Activated naive CD8-positive, alpha-beta T cell treated with anti-CD3 and anti-CD28 coated beads for 36 hours (primary cell): ENCODE measurements around the gene S100A6. TPM values are rescaled to one million over a fixed set of nuclear protein-coding genes. Genes with fewer than 3 reads are reported as not detected.
"Not testable (repeated sequence)": the region's sequence is repeated elsewhere in the genome, so short reads cannot be mapped to it uniquely, and the experiment has no call there.

Experiments used
- DNase-seq: peaks from one replicate; pipeline ENCODE4 v3.0.0; 2021
- H3K27ac Mint-ChIP-seq: one replicate; pipeline ENCODE4 v1.8.0; 2022; ENCODE audit warnings: mild to moderate bottlenecking, moderate library complexity, mixed read lengths
- H3K27me3 Mint-ChIP-seq: one replicate; pipeline ENCODE4 v1.8.0; 2022; ENCODE audit warnings: mild to moderate bottlenecking, mixed read lengths
- H3K36me3 Mint-ChIP-seq: one replicate; pipeline ENCODE4 v1.8.0; 2021; ENCODE audit warnings: mild to moderate bottlenecking, mixed read lengths
- H3K4me1 Mint-ChIP-seq: one replicate; pipeline ENCODE4 v1.8.0; 2021; ENCODE audit warnings: mixed read lengths
- H3K4me3 Mint-ChIP-seq: one replicate; pipeline ENCODE4 v1.8.0; 2022; ENCODE audit warnings: mild to moderate bottlenecking, moderate library complexity, mixed read lengths
- H3K9me3 Mint-ChIP-seq: one replicate; pipeline ENCODE4 v1.8.0; 2022; ENCODE audit warnings: mixed read lengths
- total RNA-seq, 2 experiments: library from RNA; stranded (reverse); gene quantifications; one replicate each; pipeline ENCODE4 v1.2.3, GENCODE V29; 2021

Gene S100A6
- total RNA-seq, 2 experiments from 2014 or later = 144 to 155 TPM

GRCh38 chr1:153532769-153533599, 2.8 kb downstream of the S100A6 start:
- Mint-ChIP-seq H3K4me3 (peak overlapping the region; percentile 93), H3K9me3 (no peaks in the 10 kb centered on the region), H3K4me1 (peaks cover 56% of the 10 kb centered on the region), H3K36me3 (peaks cover 19% of the 10 kb centered on the region), H3K27ac (peak overlapping the region; percentile 90), H3K27me3 (no peaks in the 10 kb centered on the region)
- peak; percentile 78 for DNase-seq

- peak overlapping the region; percentile 90 for H3K27ac Mint-ChIP-seq
- peak; percentile 56 for DNase-seq
- no peaks in the 10 kb centered on the region for H3K27me3 Mint-ChIP-seq
- H3K36me3 Mint-ChIP-seq = peaks cover 19% of the 10 kb centered on the region
- H3K4me1 Mint-ChIP-seq = peaks cover 55% of the 10 kb centered on the region
- H3K9me3 Mint-ChIP-seq = no peaks in the 10 kb centered on the region
- peak overlapping the region; percentile 93 for H3K4me3 Mint-ChIP-seq
Measured at GRCh38 chr1:153532181-153532580, 3.6 kb downstream of the S100A6 start.

- no peaks in the 10 kb centered on the region for H3K9me3 Mint-ChIP-seq
- H3K27ac Mint-ChIP-seq = peak overlapping the region; percentile 90
- H3K4me3 Mint-ChIP-seq = no peak overlapping the region
- peaks cover 19% of the 10 kb centered on the region for H3K36me3 Mint-ChIP-seq
- no peak for DNase-seq
- peaks cover 51% of the 10 kb centered on the region for H3K4me1 Mint-ChIP-seq
- H3K27me3 Mint-ChIP-seq = no peaks in the 10 kb centered on the region
Measured at GRCh38 chr1:153531638-153532037, 4.2 kb downstream of the S100A6 start.

DNA sequence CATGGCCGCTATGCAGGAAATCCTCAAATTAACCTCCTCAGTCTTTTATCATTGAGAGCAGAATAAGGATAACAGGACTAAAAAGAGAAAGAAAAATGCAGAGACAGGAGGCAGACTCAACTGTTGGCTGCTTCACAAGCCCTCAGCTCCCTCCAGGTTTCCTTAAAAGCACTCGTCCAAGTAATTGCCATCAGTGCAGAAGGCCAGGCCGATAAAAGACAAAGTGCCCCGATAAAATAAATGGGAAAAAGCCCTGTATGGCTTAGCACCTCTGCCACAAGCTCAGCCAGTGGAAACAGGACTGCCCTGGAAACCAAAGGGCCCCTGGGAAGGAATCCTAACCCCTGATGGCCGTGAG, 8.1 kb downstream of the S100A6 start:
- Mint-ChIP-seq H3K4me1 (peaks cover 24% of the 10 kb centered on the region), H3K4me3 (no peak overlapping the region), H3K27me3 (no peaks in the 10 kb centered on the region), H3K9me3 (no peaks in the 10 kb centered on the region), H3K36me3 (no peaks in the 10 kb centered on the region), H3K27ac (no peak overlapping the region)
- no peak for DNase-seq

DNA sequence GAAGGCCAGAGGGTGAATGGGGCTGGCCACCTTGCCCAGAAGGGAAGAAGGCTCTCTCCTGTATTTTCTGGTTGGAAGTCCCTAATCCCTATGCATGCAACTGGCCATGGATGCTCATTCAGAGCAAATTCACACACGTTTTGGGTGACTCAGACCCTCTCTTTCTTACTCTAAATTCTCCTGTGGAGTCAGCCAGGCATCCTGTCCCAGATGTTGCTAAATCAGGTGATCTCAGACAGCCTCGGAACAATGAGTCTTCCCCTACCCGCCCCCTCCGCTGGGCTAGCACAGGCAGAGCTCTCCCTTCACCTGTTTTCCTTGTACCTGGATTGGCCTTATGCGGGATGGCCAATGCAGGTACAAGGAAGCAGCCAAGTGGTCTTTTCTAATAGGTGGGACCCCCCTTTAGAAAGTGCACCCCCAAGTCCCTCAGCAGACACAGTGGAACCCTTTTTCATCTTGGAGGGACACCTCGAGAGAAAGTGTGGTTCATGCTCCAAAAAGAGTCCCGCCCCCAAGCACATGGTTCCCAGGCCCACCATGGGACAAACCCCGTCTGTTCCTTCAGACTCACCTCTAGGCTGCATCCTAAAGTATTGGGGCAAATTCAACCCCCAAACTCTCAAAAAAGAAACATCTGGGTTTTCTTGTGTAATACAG, 8.6 kb downstream of the S100A6 start:
- Mint-ChIP-seq H3K4me3 (no peak overlapping the region), H3K27ac (no peak overlapping the region), H3K4me1 (peaks cover 24% of the 10 kb centered on the region), H3K36me3 (no peaks in the 10 kb centered on the region), H3K9me3 (no peaks in the 10 kb centered on the region), H3K27me3 (no peaks in the 10 kb centered on the region)
- DNase-seq = no peak

- no peak for DNase-seq
- H3K9me3 Mint-ChIP-seq = no peaks in the 10 kb centered on the region
- H3K4me1 Mint-ChIP-seq = peaks cover 14% of the 10 kb centered on the region
- H3K27ac Mint-ChIP-seq = no peak overlapping the region
- no peaks in the 10 kb centered on the region for H3K27me3 Mint-ChIP-seq
- H3K4me3 Mint-ChIP-seq = no peak overlapping the region
- no peaks in the 10 kb centered on the region for H3K36me3 Mint-ChIP-seq
Measured at GRCh38 chr1:153526132-153526543, 9.7 kb downstream of the S100A6 start.

GRCh38 chr1:153525088-153525728, 10.6 kb downstream of the S100A6 start:
- Mint-ChIP-seq H3K36me3 (no peaks in the 10 kb centered on the region), H3K4me1 (peaks cover 8% of the 10 kb centered on the region), H3K27ac (no peak overlapping the region), H3K4me3 (no peak overlapping the region), H3K9me3 (no peaks in the 10 kb centered on the region), H3K27me3 (no peaks in the 10 kb centered on the region)
- DNase-seq = no peak

GRCh38 chr1:153522353-153523048, 13.3 kb downstream of the S100A6 start:
- not testable (repeated sequence) for H3K36me3 Mint-ChIP-seq, DNase-seq, H3K27me3 Mint-ChIP-seq, H3K9me3 Mint-ChIP-seq
- Mint-ChIP-seq H3K27ac (peak overlapping the region; percentile 77), H3K4me3 (peak overlapping the region; percentile 59), H3K4me1 (peaks cover 11% of the 10 kb centered on the region)

GRCh38 chr1:153521808-153522207, 14.0 kb downstream of the S100A6 start:
- H3K4me1 Mint-ChIP-seq = peaks cover 11% of the 10 kb centered on the region
- H3K27me3 Mint-ChIP-seq, H3K9me3 Mint-ChIP-seq, H3K27ac Mint-ChIP-seq, DNase-seq, H3K4me3 Mint-ChIP-seq, H3K36me3 Mint-ChIP-seq: not testable (repeated sequence)

DNA sequence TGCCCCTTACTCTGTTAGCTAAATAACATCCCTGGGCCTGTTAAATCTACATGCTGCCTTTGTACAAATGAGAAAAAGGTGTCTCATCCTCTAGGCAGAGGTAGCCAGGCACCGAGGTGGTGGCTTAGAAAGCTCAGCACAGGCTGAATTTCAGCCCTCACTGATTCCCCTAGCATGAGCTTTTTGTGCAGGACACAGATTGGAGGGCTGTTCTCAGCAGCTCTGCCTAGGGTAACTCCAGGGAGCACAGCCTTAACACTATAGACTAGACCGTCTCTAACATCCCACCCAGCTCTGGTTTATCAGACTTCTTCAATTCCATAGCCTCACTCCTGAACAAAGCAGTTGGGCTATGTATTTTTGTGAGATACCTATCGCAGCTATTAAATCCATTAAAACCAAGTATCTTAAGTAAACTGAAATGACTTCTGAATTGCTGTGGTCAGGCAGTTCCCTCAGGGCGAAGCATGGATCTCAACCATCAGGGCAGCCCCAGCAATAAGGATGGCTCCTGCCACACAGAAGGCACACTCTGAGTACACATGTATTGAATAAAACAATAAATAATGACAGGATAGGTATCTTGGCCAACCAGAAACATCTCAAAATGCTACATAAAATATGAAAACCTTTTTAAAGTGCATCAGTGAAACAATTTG, 14.8 kb downstream of the S100A6 start:
- peaks cover 11% of the 10 kb centered on the region for H3K4me1 Mint-ChIP-seq
- H3K36me3 Mint-ChIP-seq = no peaks in the 10 kb centered on the region
- DNase-seq = no peak
- H3K27me3 Mint-ChIP-seq = no peaks in the 10 kb centered on the region
- H3K9me3 Mint-ChIP-seq = no peaks in the 10 kb centered on the region
- no peak overlapping the region for H3K4me3 Mint-ChIP-seq
- H3K27ac Mint-ChIP-seq = no peak overlapping the region

DNA sequence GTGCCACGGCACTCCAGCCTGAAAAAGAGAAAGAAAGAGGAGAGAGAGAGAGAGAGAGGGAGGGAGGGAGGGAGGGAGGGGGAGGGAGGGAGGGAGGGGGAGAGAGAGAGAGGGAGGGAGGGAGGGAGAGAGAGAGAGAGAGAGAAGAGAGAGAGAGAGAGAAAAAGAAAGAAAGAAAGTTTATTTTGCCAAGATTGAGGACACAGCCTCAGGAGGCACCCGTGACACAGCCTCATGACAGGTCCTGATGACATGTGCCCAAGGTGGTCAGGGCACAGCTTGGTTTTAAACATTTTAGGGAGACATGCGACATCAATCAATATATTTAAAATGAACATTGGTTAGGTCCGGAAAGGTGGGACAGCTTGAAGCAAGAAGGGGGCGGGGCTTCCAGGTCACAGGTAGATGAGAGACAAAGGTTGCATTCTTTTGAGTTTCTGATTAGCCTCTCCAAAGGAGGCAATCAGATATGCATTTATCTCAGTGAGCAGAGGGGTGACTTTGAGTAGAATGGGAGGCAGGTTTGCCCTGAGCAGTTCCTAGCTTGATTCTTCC, 15.6 kb downstream of the S100A6 start:
- H3K27me3 Mint-ChIP-seq, H3K9me3 Mint-ChIP-seq, H3K27ac Mint-ChIP-seq, H3K36me3 Mint-ChIP-seq, DNase-seq, H3K4me3 Mint-ChIP-seq: not testable (repeated sequence)
- peaks cover 11% of the 10 kb centered on the region for H3K4me1 Mint-ChIP-seq

GRCh38 chr1:153519242-153519641, 16.5 kb downstream of the S100A6 start:
- no peaks in the 10 kb centered on the region for H3K36me3 Mint-ChIP-seq
- peaks cover 11% of the 10 kb centered on the region for H3K4me1 Mint-ChIP-seq

GRCh38 chr1:153515504-153516394, 20.0 kb downstream of the S100A6 start:
- no peak for DNase-seq
- Mint-ChIP-seq H3K27ac (no peak overlapping the region), H3K27me3 (no peaks in the 10 kb centered on the region), H3K4me1 (peaks cover 13% of the 10 kb centered on the region), H3K9me3 (no peaks in the 10 kb centered on the region), H3K4me3 (no peak overlapping the region), H3K36me3 (no peaks in the 10 kb centered on the region)

More at GRCh38 chr1:153519242-153519641, 16.5 kb downstream of the S100A6 start:
- no peak for DNase-seq
- H3K27ac Mint-ChIP-seq = no peak overlapping the region
- no peak overlapping the region for H3K4me3 Mint-ChIP-seq
- no peaks in the 10 kb centered on the region for H3K27me3 Mint-ChIP-seq
- H3K9me3 Mint-ChIP-seq = no peaks in the 10 kb centered on the region
